ENCODE measurements around the gene LMBR1.

Gene LMBR1

DNA sequence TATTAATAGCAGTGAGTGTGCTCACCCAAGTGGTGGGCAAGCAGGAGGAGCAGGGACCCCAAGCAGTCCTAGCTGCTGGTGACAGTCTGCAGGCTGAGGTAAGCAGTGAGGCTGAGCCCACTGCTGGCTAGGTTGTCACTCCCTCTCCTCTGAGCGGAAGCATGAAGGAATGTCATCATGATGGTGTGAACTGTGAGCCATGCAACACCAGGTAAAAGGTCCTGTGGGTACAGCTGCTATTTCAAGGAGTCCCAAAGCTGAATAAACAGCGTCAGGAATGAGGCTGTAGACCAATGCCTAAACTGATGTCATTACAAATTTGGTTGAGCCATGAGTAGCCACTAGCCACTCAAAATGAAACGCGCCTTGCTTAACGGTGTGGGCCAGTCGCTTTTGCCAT lies 126.3 kb downstream of the LMBR1 start:
- DNase-seq (ENCODE audit: low read depth): no peak
- H3K4me3 ChIP-seq (ENCODE audit: low read depth, low read length): no peak overlapping the region
- TF ChIP-seq, protein P1, sequence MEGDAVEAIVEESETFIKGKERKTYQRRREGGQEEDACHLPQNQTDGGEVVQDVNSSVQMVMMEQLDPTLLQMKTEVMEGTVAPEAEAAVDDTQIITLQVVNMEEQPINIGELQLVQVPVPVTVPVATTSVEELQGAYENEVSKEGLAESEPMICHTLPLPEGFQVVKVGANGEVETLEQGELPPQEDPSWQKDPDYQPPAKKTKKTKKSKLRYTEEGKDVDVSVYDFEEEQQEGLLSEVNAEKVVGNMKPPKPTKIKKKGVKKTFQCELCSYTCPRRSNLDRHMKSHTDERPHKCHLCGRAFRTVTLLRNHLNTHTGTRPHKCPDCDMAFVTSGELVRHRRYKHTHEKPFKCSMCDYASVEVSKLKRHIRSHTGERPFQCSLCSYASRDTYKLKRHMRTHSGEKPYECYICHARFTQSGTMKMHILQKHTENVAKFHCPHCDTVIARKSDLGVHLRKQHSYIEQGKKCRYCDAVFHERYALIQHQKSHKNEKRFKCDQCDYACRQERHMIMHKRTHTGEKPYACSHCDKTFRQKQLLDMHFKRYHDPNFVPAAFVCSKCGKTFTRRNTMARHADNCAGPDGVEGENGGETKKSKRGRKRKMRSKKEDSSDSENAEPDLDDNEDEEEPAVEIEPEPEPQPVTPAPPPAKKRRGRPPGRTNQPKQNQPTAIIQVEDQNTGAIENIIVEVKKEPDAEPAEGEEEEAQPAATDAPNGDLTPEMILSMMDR (IDR thresholded peaks at IDR 0.05; ENCODE audit: insufficient read depth, low read depth, low read length, missing control alignments): no peak

DNA sequence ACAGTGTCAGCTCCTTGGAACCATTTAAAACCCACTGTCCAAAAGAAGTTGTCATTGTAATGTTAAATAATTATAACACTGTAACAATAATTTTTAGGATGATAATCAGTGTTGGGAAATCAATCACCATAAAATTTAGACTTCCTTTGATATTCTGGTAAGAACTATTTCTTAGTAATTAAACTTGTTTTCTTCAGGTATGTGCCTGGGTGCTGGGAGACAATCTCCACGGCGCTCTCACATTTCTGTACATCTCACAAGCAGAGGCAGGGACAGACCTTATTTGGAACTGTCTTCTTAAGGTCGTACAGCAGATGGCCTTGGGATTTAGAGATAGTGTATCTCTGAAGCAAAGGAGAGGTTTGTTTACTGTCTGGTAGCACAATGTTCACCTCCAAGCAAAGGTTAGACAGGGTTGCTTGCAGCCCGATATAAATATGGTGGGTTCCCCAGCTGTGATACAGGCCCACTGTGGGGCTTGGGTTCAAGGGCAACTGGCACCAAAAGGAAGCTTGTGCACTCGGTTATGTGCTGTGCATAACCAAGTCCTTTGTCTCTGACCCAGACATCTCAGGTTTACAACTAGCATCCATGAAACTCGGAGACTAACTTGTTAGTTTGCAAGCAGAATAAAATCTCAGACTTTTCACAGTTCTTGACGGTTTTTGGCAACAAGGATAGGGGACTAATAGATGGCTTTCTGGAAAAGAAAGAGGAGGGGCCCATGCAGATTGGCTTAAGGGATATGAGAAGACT lies 126.9 kb downstream of the LMBR1 start:
- no peak for DNase-seq (ENCODE audit: low read depth)
- H3K4me3 ChIP-seq (ENCODE audit: low read depth, low read length): no peak overlapping the region
- TF ChIP-seq, protein P1 (IDR thresholded peaks at IDR 0.05; ENCODE audit: insufficient read depth, low read depth, low read length, missing control alignments): no peak

DNA sequence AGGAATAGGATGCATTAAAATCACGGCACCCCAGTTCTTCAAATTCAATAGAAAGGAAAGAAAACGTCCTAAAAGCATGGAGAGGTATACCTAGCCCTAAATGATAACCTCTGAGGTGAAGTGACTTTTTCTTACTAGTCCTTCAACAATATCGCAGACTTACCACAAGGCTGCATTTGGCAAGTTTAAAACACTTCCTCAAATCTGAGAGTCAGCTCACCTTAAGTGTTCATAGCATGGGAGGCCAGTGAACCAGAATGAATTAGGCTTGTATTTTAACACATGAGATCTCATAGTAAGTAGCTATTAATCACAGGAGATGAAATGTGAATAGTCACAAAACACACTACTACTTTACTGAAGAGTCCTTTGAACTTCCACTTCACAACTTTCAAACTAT lies 128.2 kb downstream of the LMBR1 start:
- DNase-seq (ENCODE audit: low read depth): no peak
- TF ChIP-seq, protein P1 (IDR thresholded peaks at IDR 0.05; ENCODE audit: insufficient read depth, low read depth, low read length, missing control alignments): no peak
- H3K4me3 ChIP-seq (ENCODE audit: low read depth, low read length): no peak overlapping the region

DNA sequence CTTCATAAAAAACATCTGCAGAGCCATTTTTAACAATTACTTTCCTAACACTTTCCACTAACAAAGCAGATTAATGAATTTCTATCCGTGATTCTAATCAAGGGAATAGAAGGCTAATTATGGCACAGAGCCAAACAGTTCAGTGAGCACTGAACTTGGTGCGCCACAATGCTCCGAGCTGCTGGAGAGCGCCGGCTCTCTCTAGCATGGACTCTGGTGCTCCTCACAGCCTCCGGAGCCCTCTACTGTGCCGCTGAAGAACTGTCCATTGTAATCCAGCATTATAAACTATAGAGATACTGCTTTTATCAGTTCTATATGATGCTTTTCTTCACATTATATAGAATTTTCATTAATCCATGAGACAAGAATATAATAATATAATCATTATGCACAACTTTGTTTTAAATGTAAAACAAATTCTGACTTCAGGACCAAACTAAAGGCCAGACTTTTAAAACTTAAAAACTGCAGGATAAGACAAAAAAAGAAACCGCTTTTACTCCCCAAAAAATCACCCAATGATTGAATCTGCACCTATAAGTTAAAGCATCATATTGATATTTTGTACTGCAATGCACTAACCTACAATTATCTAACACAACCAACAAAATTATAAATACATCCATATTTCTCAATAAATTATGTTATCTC lies 128.8 kb downstream of the LMBR1 start:
- TF ChIP-seq, protein P1 (IDR thresholded peaks at IDR 0.05; ENCODE audit: insufficient read depth, low read depth, low read length, missing control alignments): no peak
- no peak overlapping the region for H3K4me3 ChIP-seq (ENCODE audit: low read depth, low read length)
- no peak for DNase-seq (ENCODE audit: low read depth)

DNA sequence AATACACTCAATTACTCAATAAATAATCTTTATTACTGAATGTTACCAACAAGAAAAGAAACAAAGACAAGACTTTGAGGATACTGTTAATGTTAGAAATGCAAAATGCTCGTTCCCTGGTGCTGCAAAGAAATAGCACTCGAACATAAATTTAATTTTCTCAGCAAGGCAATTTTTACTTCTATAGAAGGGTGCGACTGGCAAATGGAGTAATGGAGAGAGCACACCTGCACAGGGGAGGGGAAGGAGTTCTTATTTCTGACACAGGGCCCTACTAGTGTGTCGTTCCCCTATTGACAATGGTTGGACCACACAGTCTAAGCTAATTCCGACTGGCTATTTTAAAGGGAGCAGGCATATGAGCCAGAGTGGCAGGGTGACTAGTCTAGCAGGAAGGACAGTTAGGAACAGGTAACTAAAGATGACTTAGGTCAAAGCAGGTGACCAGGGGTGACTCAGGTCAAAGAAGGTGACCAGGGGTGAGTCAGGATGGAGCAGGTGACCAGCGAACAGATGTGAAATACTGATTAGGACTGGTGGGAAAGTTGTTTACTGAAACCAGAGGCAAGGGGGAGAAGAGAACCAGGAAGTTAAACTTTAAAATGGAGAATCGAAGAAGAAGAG lies 133.3 kb downstream of the LMBR1 start:
- no peak for DNase-seq (ENCODE audit: low read depth)
- no peak overlapping the region for H3K4me3 ChIP-seq (ENCODE audit: low read depth, low read length)
- TF ChIP-seq, protein P1 (IDR thresholded peaks at IDR 0.05; ENCODE audit: insufficient read depth, low read depth, low read length, missing control alignments): no peak

DNA sequence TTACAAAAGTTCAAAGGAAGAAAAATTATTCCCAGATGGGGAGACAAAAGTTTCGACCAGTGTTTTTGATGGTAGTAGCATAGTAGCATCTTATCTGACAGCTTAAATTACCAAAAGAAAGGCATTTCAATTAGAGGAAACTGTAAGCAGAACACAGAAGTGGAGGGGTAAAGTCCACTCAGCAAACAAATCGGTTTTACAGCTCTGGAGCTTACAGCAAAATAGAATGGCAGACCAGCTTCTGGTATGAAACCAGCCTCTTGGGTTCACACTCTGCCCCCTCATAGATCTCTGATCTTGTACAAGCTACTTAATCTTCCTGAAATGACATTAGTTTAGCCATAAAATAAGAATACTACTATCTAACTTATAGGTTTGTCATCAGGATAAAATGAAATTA lies 133.8 kb downstream of the LMBR1 start:
- no peak overlapping the region for H3K4me3 ChIP-seq (ENCODE audit: low read depth, low read length)
- DNase-seq (ENCODE audit: low read depth): no peak
- TF ChIP-seq, protein P1 (IDR thresholded peaks at IDR 0.05; ENCODE audit: insufficient read depth, low read depth, low read length, missing control alignments): no peak

Data from GM12865 (cell line).